WI38 (cell line): ENCODE results near the gene DNM2.
"Not testable (repeated sequence)": the region's sequence is repeated elsewhere in the genome, so short reads cannot be mapped to it uniquely, and the experiment has no call there.

Experiments used
- H3K4me3 ChIP-seq: 2 replicates; pipeline ENCODE4 v1.5.1; 2011; ENCODE audit warnings: low read depth, mild to moderate bottlenecking, control low read depth, low read length
- TF ChIP-seq, protein P1 (sequence below): IDR thresholded peaks from 2 replicates; pipeline ENCODE4 v1.5.1; 2012; ENCODE audit warnings: low read depth, mild to moderate bottlenecking, control low read depth, low read length

DNM2 gene

DNA sequence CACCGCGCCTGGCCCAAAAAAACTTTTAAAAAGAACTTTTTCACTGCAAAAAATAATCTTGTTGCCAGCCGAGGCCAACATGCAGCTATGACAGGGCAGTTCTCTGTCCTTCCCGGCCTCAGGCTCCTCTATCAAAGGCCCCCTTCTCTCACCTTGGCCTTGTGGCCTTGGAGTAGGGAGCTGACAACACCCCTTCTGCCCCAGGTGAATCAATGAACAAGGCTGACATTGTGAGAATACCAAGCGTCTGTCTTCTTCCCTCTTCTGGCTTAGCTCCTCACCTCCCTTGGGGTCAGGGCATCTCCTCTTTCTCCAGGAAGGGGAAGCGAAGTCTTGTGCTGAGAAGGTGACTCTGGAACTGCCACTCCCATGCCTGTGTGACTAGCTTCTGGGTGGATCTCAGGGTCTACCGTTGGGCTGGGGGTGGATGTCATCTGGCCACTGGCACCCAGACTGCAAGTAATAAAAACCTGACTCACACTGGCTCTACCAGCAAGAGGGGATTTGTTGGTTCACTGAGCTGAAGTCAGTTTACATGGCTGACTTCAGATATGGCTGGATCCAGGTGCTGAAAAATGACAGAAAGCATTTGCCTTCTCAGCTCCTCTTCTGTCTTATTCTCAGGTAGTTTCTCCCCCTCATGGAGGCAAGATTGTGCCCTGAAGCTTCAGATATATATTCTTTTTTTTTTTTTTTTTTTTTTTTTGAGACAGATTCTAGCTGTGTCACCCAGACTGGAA lies 136.6 kb downstream of the DNM2 start:
- H3K4me3 ChIP-seq: no peak overlapping the region
- TF ChIP-seq, protein P1, sequence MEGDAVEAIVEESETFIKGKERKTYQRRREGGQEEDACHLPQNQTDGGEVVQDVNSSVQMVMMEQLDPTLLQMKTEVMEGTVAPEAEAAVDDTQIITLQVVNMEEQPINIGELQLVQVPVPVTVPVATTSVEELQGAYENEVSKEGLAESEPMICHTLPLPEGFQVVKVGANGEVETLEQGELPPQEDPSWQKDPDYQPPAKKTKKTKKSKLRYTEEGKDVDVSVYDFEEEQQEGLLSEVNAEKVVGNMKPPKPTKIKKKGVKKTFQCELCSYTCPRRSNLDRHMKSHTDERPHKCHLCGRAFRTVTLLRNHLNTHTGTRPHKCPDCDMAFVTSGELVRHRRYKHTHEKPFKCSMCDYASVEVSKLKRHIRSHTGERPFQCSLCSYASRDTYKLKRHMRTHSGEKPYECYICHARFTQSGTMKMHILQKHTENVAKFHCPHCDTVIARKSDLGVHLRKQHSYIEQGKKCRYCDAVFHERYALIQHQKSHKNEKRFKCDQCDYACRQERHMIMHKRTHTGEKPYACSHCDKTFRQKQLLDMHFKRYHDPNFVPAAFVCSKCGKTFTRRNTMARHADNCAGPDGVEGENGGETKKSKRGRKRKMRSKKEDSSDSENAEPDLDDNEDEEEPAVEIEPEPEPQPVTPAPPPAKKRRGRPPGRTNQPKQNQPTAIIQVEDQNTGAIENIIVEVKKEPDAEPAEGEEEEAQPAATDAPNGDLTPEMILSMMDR: no peak

DNA sequence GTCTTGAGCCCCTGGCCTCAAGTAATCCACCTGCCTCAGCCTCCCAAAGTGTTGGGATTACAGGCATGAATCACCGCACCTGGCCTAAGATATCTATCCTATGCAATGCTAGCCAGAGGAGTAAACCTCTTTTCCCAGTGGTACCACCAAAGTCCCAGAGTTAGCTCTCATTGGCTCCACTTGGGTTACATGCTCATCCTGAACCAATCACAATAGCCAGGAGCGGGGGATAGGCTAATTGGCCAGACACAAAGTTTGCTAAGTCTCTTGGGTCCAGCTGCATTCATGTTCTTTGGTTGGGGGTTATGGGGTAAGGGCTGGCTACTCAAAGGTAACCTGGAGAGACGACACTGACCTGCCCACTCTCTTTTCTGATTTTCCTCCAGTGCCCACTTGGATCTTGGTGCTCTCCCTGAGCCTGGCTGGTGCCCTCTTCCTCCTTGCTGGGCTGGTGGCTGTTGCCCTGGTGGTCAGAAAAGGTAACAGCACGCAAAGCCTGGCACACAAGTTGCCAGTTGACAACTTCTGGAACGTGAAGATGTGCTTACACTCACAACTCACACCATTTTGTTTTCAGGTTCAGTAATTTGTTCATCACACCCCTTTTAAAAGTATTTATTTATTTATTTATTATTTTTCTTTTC lies 138.1 kb downstream of the DNM2 start:
- H3K4me3 ChIP-seq: no peak overlapping the region
- TF ChIP-seq, protein P1: 0 out of 2 replicates have a peak, but pooled peaks have one; percentile 45

DNA sequence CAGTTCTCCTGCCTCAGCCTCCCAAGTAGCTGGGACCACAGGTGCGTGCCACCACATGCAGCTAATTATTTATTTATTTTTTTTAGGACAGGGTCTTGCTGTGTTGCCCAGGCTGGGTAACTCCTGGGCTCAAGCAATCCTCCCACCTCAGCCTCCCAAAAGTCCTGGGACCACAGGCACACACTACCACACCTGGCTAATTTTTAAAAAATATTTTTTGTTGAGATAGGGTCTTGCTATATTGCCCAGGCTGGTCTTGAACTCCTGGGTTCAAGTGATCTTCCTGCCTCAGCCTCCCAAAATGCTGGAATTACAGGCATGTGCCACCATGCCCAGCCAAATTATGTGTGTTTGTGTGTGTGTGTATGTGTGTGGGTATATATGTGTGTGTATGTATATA lies 139.0 kb downstream of the DNM2 start:
- not testable (repeated sequence) for H3K4me3 ChIP-seq

DNA sequence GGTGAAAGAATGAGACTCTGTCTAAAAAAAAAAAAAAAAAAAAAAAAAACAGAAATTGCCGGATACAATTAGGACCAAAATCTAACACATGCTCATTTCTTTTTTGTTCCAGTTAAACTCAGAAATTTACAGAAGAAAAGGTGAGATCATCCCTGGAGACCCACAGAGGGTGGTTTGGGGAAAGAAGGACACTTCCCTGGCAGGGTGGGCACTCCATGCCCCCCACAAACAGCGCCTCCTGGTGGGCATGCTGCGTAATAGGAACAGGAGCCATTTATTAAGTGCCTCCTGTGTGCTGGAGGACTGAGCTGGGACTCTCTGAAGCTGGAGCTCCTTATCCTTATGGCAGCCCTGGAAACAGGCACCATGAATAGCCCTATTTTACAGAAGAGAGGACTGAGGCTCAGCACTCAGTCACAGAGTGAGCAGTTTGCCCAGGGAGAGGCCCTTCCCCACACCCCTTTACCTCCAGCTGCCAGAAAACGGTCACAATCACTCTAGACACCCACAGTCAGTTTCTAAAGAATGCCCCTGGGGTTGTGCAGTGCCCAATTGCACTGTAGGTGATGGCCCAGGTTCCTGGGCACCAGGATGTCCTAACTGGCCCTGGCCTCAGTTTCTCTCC lies 140.4 kb downstream of the DNM2 start:
- TF ChIP-seq, protein P1: peak; percentile 92
- no peak overlapping the region for H3K4me3 ChIP-seq

DNA sequence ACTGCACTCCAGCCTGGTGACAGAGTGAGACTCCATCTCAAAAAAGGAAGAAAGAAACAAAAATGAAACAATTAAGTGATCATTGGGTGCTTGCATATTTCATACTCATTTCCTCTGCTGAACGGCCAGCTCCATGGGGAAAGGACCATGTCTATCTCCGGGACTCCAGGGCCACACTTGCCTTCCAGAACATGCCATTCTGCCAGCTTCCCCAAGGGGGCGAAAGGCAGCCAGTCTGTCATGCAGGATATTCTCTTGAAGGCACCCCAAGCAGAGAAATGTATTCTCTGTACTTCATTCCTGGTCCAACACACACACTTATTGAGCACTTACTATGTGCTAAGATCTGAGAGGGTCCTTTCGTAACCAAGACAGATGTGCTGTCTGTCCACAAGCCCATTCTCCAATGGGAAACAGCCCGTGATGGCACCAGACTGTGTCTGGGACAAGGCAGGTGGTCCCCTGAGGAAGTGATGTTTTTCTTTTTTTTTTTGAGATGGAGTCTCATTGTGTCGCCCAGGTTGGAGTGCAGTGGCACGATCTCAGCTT lies 143.3 kb downstream of the DNM2 start:
- TF ChIP-seq, protein P1: peak; percentile 59
- no peak overlapping the region for H3K4me3 ChIP-seq

DNA sequence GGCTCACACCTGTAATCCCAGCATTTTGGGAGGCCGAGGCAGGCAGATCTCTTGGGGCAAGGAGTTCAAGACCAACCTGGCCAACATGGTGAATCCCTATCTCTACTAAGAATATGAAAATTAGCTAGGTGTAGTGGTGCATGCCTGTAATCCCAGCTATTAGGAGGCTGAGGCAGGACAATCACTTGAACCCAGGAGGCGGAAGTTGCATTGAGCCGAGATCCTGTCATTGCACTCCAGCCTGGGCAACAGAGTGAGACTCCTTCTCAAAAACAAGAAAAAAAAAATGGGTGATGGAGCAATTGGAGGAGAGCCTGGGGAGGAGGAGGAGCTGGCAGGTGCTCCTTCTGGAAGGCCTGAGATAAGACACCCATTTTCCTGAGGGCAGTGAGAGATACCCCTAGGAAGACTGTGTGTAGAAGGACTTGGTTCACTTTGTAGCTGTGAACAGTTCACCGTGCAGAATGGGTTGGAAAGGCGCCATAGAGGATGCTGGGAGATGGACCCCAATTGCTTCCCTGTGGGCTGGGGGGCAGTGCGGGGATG lies 144.8 kb downstream of the DNM2 start:
- TF ChIP-seq, protein P1: no peak
- H3K4me3 ChIP-seq: no peak overlapping the region

DNA sequence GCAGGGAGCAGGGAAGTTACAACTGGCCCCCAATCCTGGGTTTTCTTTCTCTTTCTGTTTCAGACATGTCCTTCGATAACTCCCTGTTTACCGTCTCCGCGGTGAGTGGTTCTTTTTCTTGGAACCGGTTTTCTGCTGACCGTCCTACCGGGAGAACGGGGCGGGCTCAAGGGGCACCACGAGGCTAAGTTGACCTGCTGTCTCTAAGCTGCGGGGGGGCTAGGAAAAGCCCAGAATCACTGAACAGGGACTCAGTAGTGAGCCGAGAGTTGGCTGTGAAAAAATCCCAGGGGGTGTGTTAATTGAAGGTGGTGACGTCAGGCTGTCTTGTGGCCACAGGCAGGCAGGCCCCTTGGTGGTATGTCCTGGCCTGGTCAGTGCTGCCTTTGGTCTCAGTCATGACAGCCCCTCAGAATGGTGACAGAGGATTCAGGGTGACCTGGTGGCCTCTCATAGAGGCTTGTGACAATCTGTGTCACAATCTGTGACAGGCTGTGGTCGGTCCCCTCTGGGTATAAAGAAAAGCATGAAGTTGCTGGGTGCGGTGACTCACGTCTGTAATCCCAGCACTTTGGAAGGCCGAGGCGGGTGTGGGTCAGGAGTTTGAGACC lies 145.3 kb downstream of the DNM2 start:
- TF ChIP-seq, protein P1: no peak
- H3K4me3 ChIP-seq: no peak overlapping the region
